Kidney (tissue), 14 donors: Measurements from ENCODE around the gene RGSL1. TPM values are rescaled to one million over a fixed set of nuclear protein-coding genes. Genes with fewer than 3 reads are reported as not detected.

Experiments
- DNase-seq, 5 donors: peaks; one replicate each; pipeline ENCODE4 v3.0.0-alpha.2; 2013 to 2020
- FAIRE-seq: peaks from 2 replicates; lab custom pipeline; 2012; peaks lifted over from hg19 to GRCh38; lab: Jason Lieb, UNC
- H3K27ac ChIP-seq, 2 donors: one replicate each; pipeline ENCODE4 v1.7.0; 2013; ENCODE audit warnings: low read depth in 2 of 2, low read length in 2 of 2, inconsistent platforms in 1 of 2
- H3K27me3 ChIP-seq: one replicate; pipeline ENCODE4 v1.7.1; 2013; ENCODE audit warnings: low read length, inconsistent platforms; ENCODE audit not compliant: control insufficient read depth, insufficient read depth
- H3K36me3 ChIP-seq, 3 donors: one replicate each; pipeline versions ENCODE4 v1.7.0 to v1.7.1; 2013; ENCODE audit warnings: low read length in 3 of 3, control low read depth in 1 of 3, inconsistent platforms in 1 of 3; ENCODE audit not compliant: insufficient read depth in 3 of 3, control insufficient read depth in 2 of 3
- H3K4me1 ChIP-seq, 3 donors: one replicate each; pipeline versions ENCODE4 v1.7.0 to v1.7.1; 2013; ENCODE audit warnings: low read length in 3 of 3, inconsistent platforms in 1 of 3, low read depth in 1 of 3; ENCODE audit not compliant: control insufficient read depth in 2 of 3, insufficient read depth in 2 of 3
- H3K4me3 ChIP-seq, 3 donors: one replicate each; pipeline versions ENCODE4 v1.7.0 to v1.8.1; 2013; ENCODE audit warnings: low read length in 3 of 3, control low read depth in 1 of 3, inconsistent platforms in 1 of 3
- H3K9ac ChIP-seq, 3 donors: one replicate each; pipeline versions ENCODE4 v1.7.0 to v1.7.1; 2013; ENCODE audit warnings: low read length in 3 of 3, control low read depth in 1 of 3, inconsistent platforms in 1 of 3
- H3K9me3 ChIP-seq, 3 donors: one replicate each; pipeline versions ENCODE4 v1.7.0 to v1.7.1; 2013; ENCODE audit warnings: low read length in 3 of 3, control low read depth in 1 of 3, inconsistent platforms in 1 of 3; ENCODE audit not compliant: control insufficient read depth in 2 of 3, insufficient read depth in 1 of 3
- CTCF ChIP-seq: IDR thresholded peaks from 3 replicates; pipeline ENCODE4 v1.5.1; 2012; ENCODE audit warnings: mild to moderate bottlenecking, moderate library complexity, borderline replicate concordance; ENCODE audit not compliant: insufficient read depth; ENCODE audit errors: extremely low read depth
- intact Hi-C: fragments of 100-400 bp; cut with DNase I; formaldehyde crosslinking; loops from one replicate; pipeline ENCODE4 v1.11.1; 2022
- polyA plus RNA-seq: library from polyadenylated mRNA; stranded (reverse); fragments of 350-450 nt; fragmentation: Illumina TruSeq; extraction: RNeasy Lipid Tissue Mini Kit (QIAGEN cat#74804); gene quantifications from one replicate; pipeline ENCODE4 v1.2.3, GENCODE V29; 2014; ENCODE audit warnings: low read depth, low replicate concordance; ENCODE audit not compliant: insufficient read depth
- total RNA-seq: library from RNA; stranded (reverse); fragmentation: NEBNext Ultra II Directional; extraction: Animal tissue kit (Norgen Biotek cat#: 25700); gene quantifications from one replicate; pipeline ENCODE4 v1.2.1, GENCODE V29; 2021
- donor health status: control.
- donor health status: control.
- donor health status: control.
- donor health status: control.
- donor health status: control.
- donor health status: DM: yes; HTN: yes; CAD: no.
- donor health status: Normal renal cell carcinoma (clear cell type).

Gene RGSL1
- total and polyA plus RNA-seq, 2 donors from 2014 or later: not detected

GRCh38 chr1:182533896-182534295 lies 84.0 kb downstream of the RGSL1 start:
- Histone ChIP-seq H3K27me3 (no peaks in the 10 kb centered on the region), H3K9ac (no peak overlapping the region), H3K9me3 (no peaks in the 10 kb centered on the region), H3K36me3 (no peaks in the 10 kb centered on the region), H3K4me1 (no peaks in the 10 kb centered on the region), H3K27ac (no peak overlapping the region), H3K4me3 (no peak overlapping the region)
- no peak for DNase-seq
- intact Hi-C loops: no loop called here
- no peak for FAIRE-seq
- TF ChIP-seq CTCF: no peak

GRCh38 chr1:182549346-182549745 lies 99.4 kb downstream of the RGSL1 start:
- TF ChIP-seq CTCF: no peak
- DNase-seq (no peak), FAIRE-seq (no peak)
- Histone ChIP-seq H3K9ac (no peak overlapping the region), H3K27me3 (no peaks in the 10 kb centered on the region), H3K4me3 (no peak overlapping the region), H3K9me3 (no peaks in the 10 kb centered on the region), H3K4me1 (no peaks in the 10 kb centered on the region), H3K36me3 (no peaks in the 10 kb centered on the region), H3K27ac (no peak overlapping the region)
- intact Hi-C loops: no loop called here

- intact Hi-C loops: no loop called here
- Histone ChIP-seq H3K36me3 (no peaks in the 10 kb centered on the region), H3K9ac (no peak overlapping the region)
These were observed 99.9 kb downstream of the RGSL1 start for GRCh38 chr1:182549811-182550210.

More at GRCh38 chr1:182549811-182550210, 99.9 kb downstream of the RGSL1 start:
- no peak for TF ChIP-seq CTCF
- no peak for FAIRE-seq
- Histone ChIP-seq H3K27me3 (no peaks in the 10 kb centered on the region), H3K4me3 (no peak overlapping the region), H3K4me1 (no peaks in the 10 kb centered on the region), H3K27ac (no peak overlapping the region), H3K9me3 (no peaks in the 10 kb centered on the region)
- DNase-seq: no peak
